ENCODE results near the gene HDLBP. TPM values are rescaled to one million over a fixed set of nuclear protein-coding genes. Genes with fewer than 3 reads are reported as not detected.

Gene HDLBP
- total and polyA plus RNA-seq, 2 experiments from 2014 or later, result 613 to 711 TPM

DNA sequence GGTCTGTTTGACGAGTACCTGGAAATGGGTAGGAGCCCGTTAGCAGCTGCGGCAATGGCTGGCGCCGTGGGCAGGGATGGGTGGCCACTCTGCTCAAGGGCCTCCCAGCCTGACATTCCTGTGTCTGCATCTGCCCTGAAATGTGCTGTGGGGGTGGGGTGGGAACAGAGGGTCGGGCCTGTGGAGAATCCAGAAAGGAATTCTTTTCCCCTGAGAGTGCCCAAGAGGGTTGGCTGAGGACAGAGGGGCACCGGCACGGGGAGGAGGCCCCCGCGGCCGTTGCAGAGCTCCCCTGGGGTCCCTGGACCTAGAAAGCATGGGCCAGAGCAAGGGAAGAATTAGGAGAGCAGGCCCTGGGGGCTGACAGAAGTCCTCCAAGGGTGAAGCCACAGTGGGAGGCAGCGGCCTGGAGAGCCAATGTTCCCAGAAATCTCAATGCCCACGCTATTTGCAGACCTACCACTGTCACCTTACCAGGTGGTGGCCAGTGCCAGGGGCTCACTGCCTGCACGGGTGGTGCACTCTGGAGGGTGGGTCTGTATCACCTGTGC lies 99.2 kb downstream of the HDLBP start:
- peaks cover 18% of the 10 kb centered on the region for H3F3A ChIP-seq (ENCODE audit: insufficient read depth)
- no peaks in the 10 kb centered on the region for H3K79me2 ChIP-seq (ENCODE audit: insufficient read depth)
- no peak overlapping the region for H2AFZ ChIP-seq
- no peaks in the 10 kb centered on the region for H3K36me3 ChIP-seq (ENCODE audit: low read depth)
- no peaks in the 10 kb centered on the region for H3K9me2 ChIP-seq (ENCODE audit: insufficient read depth)
- H3K4me2 ChIP-seq (ENCODE audit: unreplicated experiment), result no peak overlapping the region
- H4K20me1 ChIP-seq (ENCODE audit: insufficient read depth), result no peaks in the 10 kb centered on the region
- TF ChIP-seq EZH2 (IDR thresholded peaks at IDR 0.05; ENCODE audit: insufficient read depth, poor library complexity, severe bottlenecking) (no peak), EZH2phosphoT487 (IDR thresholded peaks at IDR 0.05; ENCODE audit: insufficient read depth, low read depth) (no peak)
- DNase-seq, result no peak
- WGBS, 2 experiments (ENCODE audit: low coverage in 1 of 2, low lambda C conversion rate in 2 of 2, missing lambda C conversion rate in 2 of 2), result 53 to 63% methylated on average over 10 to 14 of the region's 14 CpGs
- in situ Hi-C loops (cut with MboI), result no loop called here
- no peaks in the 10 kb centered on the region for H3K9me3 ChIP-seq (ENCODE audit: low read depth)
- H3K4me1 ChIP-seq (ENCODE audit: insufficient read depth), result peaks cover 16% of the 10 kb centered on the region
- H3K9ac ChIP-seq, result no peak overlapping the region
- H3K27ac ChIP-seq, result no peak overlapping the region
- peaks cover 17% of the 10 kb centered on the region for H3K27me3 ChIP-seq (replicated peaks; ENCODE audit: insufficient read depth)
- no peak overlapping the region for H3K4me3 ChIP-seq

DNA sequence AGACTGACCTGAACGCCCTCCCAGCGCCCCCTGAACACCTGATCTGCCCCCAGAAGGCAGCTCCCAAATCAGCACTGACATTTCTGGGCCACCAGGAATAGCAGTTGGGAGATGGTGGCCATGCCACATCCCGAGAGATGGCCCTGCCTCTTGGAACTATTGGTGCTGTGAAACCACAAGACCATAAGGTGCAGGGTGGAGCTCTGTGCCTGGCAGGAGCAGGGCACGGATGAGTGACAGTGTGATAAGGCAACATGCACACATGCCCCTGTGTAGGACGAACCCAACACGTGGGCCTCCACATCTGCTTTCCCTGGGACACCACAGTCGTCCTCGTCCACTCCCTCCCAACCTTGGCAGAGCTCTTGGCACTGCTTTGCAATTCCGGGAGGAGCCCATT lies 100.1 kb downstream of the HDLBP start:
- H2AFZ ChIP-seq, result no peak overlapping the region
- no peak overlapping the region for H3K4me3 ChIP-seq
- H3K27me3 ChIP-seq (replicated peaks; ENCODE audit: insufficient read depth), result peaks cover 17% of the 10 kb centered on the region
- no peaks in the 10 kb centered on the region for H3K36me3 ChIP-seq (ENCODE audit: low read depth)
- no peaks in the 10 kb centered on the region for H3K9me3 ChIP-seq (ENCODE audit: low read depth)
- no peak overlapping the region for H3K9ac ChIP-seq
- H3K9me2 ChIP-seq (ENCODE audit: insufficient read depth), result no peaks in the 10 kb centered on the region
- H4K20me1 ChIP-seq (ENCODE audit: insufficient read depth), result no peaks in the 10 kb centered on the region
- H3F3A ChIP-seq (ENCODE audit: insufficient read depth), result peaks cover 16% of the 10 kb centered on the region
- no peak overlapping the region for H3K4me2 ChIP-seq (ENCODE audit: unreplicated experiment)
- no peak overlapping the region for H3K27ac ChIP-seq
- H3K4me1 ChIP-seq (ENCODE audit: insufficient read depth), result peaks cover 16% of the 10 kb centered on the region
- in situ Hi-C loops (cut with MboI), result no loop called here
- TF ChIP-seq EZH2 (IDR thresholded peaks at IDR 0.05; ENCODE audit: insufficient read depth, poor library complexity, severe bottlenecking) (no peak), EZH2phosphoT487 (IDR thresholded peaks at IDR 0.05; ENCODE audit: insufficient read depth, low read depth) (no peak)
- DNase-seq, result no peak
- WGBS, 2 experiments (ENCODE audit: low coverage in 1 of 2, low lambda C conversion rate in 2 of 2, missing lambda C conversion rate in 2 of 2), result 15 to 16% methylated on average over 9 of the region's 9 CpGs
- H3K79me2 ChIP-seq (ENCODE audit: insufficient read depth), result no peaks in the 10 kb centered on the region

DNA sequence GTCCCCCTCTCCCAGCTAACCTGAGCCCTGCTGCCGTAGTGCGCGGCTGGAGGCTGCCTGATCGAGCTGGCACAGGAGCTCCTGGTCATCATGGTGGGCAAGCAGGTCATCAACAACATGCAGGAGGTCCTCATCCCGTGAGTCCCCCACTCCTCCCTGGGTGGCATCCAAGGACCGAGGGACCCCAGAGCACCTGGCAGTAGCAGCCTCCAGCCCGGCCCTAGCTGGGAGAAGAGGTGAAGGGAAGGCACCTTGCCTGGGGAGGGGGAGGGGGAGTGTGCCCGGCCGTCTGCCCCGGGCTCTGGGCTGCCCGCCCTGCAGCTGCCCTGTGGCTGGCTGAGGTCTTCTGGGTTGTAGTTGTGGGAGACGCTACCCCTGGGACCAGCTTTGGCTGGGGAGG lies 100.7 kb downstream of the HDLBP start:
- WGBS, 2 experiments (ENCODE audit: low coverage in 1 of 2, low lambda C conversion rate in 2 of 2, missing lambda C conversion rate in 2 of 2), result 54 to 65% methylated on average over 8 to 11 of the region's 12 CpGs
- H3K4me2 ChIP-seq (ENCODE audit: unreplicated experiment), result no peak overlapping the region
- H2AFZ ChIP-seq, result no peak overlapping the region
- no peak overlapping the region for H3K27ac ChIP-seq
- H3K27me3 ChIP-seq (replicated peaks; ENCODE audit: insufficient read depth), result peaks cover 17% of the 10 kb centered on the region
- H3K9me3 ChIP-seq (ENCODE audit: low read depth), result no peaks in the 10 kb centered on the region
- H3K9ac ChIP-seq, result no peak overlapping the region
- H3K4me1 ChIP-seq (ENCODE audit: insufficient read depth), result peaks cover 11% of the 10 kb centered on the region
- H3K36me3 ChIP-seq (ENCODE audit: low read depth), result no peaks in the 10 kb centered on the region
- no peak for DNase-seq
- H3K4me3 ChIP-seq, result no peak overlapping the region
- H4K20me1 ChIP-seq (ENCODE audit: insufficient read depth), result no peaks in the 10 kb centered on the region
- no peak for TF ChIP-seq EZH2 (IDR thresholded peaks at IDR 0.05; ENCODE audit: insufficient read depth, poor library complexity, severe bottlenecking)
- TF ChIP-seq EZH2phosphoT487 (IDR thresholded peaks at IDR 0.05; ENCODE audit: insufficient read depth, low read depth), result no peak
- H3F3A ChIP-seq (ENCODE audit: insufficient read depth), result peaks cover 9% of the 10 kb centered on the region
- in situ Hi-C loops (cut with MboI), result no loop called here
- H3K79me2 ChIP-seq (ENCODE audit: insufficient read depth), result no peaks in the 10 kb centered on the region
- H3K9me2 ChIP-seq (ENCODE audit: insufficient read depth), result no peaks in the 10 kb centered on the region

DNA sequence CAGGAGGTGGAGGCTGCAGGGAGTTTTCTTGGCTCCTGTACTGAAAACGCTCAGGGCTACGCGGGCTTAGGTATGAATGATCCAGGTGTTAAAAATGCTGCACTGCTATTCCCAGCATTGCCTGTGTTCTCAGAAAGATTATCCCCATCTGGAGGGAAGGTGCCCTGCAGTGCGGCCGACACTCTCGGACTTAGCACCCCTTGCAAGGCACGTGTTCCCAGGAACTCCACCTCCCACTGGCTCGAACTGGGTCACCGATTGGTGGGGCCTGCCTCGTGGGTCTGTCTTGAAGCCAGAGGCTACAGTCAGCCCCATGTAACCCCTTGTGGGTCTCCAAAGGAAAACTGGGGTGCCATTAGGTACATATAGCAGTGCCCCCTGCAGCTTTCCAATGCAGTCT lies 101.3 kb downstream of the HDLBP start:
- H3K79me2 ChIP-seq (ENCODE audit: insufficient read depth), result no peaks in the 10 kb centered on the region
- H4K20me1 ChIP-seq (ENCODE audit: insufficient read depth), result no peaks in the 10 kb centered on the region
- H3K4me2 ChIP-seq (ENCODE audit: unreplicated experiment), result no peak overlapping the region
- H3K36me3 ChIP-seq (ENCODE audit: low read depth), result no peaks in the 10 kb centered on the region
- WGBS, 2 experiments (ENCODE audit: low coverage in 1 of 2, low lambda C conversion rate in 2 of 2, missing lambda C conversion rate in 2 of 2), result 9 to 16% methylated on average over 10 of the region's 10 CpGs
- H3K27me3 ChIP-seq (replicated peaks; ENCODE audit: insufficient read depth), result peaks cover 17% of the 10 kb centered on the region
- no peak overlapping the region for H2AFZ ChIP-seq
- TF ChIP-seq EZH2phosphoT487 (IDR thresholded peaks at IDR 0.05; ENCODE audit: insufficient read depth, low read depth) (no peak), EZH2 (IDR thresholded peaks at IDR 0.05; ENCODE audit: insufficient read depth, poor library complexity, severe bottlenecking) (no peak)
- H3K9me2 ChIP-seq (ENCODE audit: insufficient read depth), result no peaks in the 10 kb centered on the region
- H3K27ac ChIP-seq, result no peak overlapping the region
- H3K9me3 ChIP-seq (ENCODE audit: low read depth), result no peaks in the 10 kb centered on the region
- no peak overlapping the region for H3K9ac ChIP-seq
- H3K4me3 ChIP-seq, result no peak overlapping the region
- in situ Hi-C loops (cut with MboI), result no loop called here
- peak; percentile 31 for DNase-seq
- H3K4me1 ChIP-seq (ENCODE audit: insufficient read depth), result peaks cover 6% of the 10 kb centered on the region
- H3F3A ChIP-seq (ENCODE audit: insufficient read depth), result peaks cover 4% of the 10 kb centered on the region; the same call in 1 of the 2 replicates

DNA sequence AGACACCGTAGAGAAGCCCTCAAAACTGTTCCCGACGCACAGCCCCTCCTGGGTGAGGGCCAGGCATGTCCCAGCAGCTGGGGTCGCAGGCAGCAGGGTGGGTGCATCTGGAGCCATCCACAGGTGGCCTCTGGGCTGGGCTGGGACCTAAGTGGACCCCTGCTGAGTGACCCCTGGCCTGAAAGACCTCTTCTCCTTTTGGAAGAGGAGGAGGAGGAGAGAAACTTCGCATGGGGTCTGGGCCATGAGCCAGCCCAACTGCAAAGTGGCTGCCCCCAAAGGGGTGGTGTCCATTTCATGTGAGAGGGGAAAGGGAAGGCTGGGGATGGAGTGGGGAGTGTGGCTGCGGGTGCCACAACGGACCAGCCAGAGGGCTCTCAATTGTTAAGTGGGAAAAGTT lies 101.9 kb downstream of the HDLBP start:
- no peaks in the 10 kb centered on the region for H3F3A ChIP-seq (ENCODE audit: insufficient read depth)
- no peak for TF ChIP-seq EZH2phosphoT487 (IDR thresholded peaks at IDR 0.05; ENCODE audit: insufficient read depth, low read depth)
- no peak for TF ChIP-seq EZH2 (IDR thresholded peaks at IDR 0.05; ENCODE audit: insufficient read depth, poor library complexity, severe bottlenecking)
- H3K9me3 ChIP-seq (ENCODE audit: low read depth), result no peaks in the 10 kb centered on the region
- no peak overlapping the region for H3K27ac ChIP-seq
- WGBS, 2 experiments (ENCODE audit: low coverage in 1 of 2, low lambda C conversion rate in 2 of 2, missing lambda C conversion rate in 2 of 2), result 54 to 59% methylated on average over 7 of the region's 7 CpGs
- no peak for DNase-seq
- in situ Hi-C loops (cut with MboI), result no loop called here
- H3K4me2 ChIP-seq (ENCODE audit: unreplicated experiment), result no peak overlapping the region
- no peaks in the 10 kb centered on the region for H3K79me2 ChIP-seq (ENCODE audit: insufficient read depth)
- H3K4me3 ChIP-seq, result no peak overlapping the region
- no peaks in the 10 kb centered on the region for H4K20me1 ChIP-seq (ENCODE audit: insufficient read depth)
- H3K9me2 ChIP-seq (ENCODE audit: insufficient read depth), result no peaks in the 10 kb centered on the region
- no peak overlapping the region for H3K9ac ChIP-seq
- H3K4me1 ChIP-seq (ENCODE audit: insufficient read depth), result no peaks in the 10 kb centered on the region
- H3K36me3 ChIP-seq (ENCODE audit: low read depth), result no peaks in the 10 kb centered on the region
- H2AFZ ChIP-seq, result no peak overlapping the region
- peaks cover 17% of the 10 kb centered on the region for H3K27me3 ChIP-seq (replicated peaks; ENCODE audit: insufficient read depth)
